Osteocyte (in vitro differentiated cells): Measurements from ENCODE around the gene MYOZ2. TPM values are rescaled to one million over a fixed set of nuclear protein-coding genes. Genes with fewer than 3 reads are reported as not detected.

Experiments used
- DNase-seq: peaks from one replicate; pipeline ENCODE4 v3.0.0; 2021; ENCODE audit warnings: mixed read lengths; ENCODE audit not compliant: unreplicated experiment; ENCODE audit errors: extremely low spot score
- H3K27ac Mint-ChIP-seq: one replicate; pipeline ENCODE4 v1.8.0; 2021; ENCODE audit warnings: mild to moderate bottlenecking, mixed read lengths; ENCODE audit not compliant: unreplicated experiment
- H3K27me3 Mint-ChIP-seq: one replicate; pipeline ENCODE4 v1.8.0; 2021; ENCODE audit warnings: mixed read lengths; ENCODE audit not compliant: unreplicated experiment
- H3K36me3 Mint-ChIP-seq: one replicate; pipeline ENCODE4 v1.8.0; 2021; ENCODE audit warnings: mixed read lengths; ENCODE audit not compliant: unreplicated experiment
- H3K4me1 Mint-ChIP-seq: one replicate; pipeline ENCODE4 v1.8.0; 2021; ENCODE audit warnings: mixed read lengths; ENCODE audit not compliant: unreplicated experiment
- H3K4me3 Mint-ChIP-seq: one replicate; pipeline ENCODE4 v1.8.0; 2021; ENCODE audit warnings: mild to moderate bottlenecking, moderate library complexity, mixed read lengths; ENCODE audit not compliant: unreplicated experiment
- H3K9me3 Mint-ChIP-seq: one replicate; pipeline ENCODE4 v1.8.0; 2021; ENCODE audit warnings: mixed read lengths; ENCODE audit not compliant: unreplicated experiment
- total RNA-seq: library from RNA; stranded (reverse); gene quantifications from 2 replicates; pipeline ENCODE4 v1.2.1, GENCODE V29; 2021
- TF ChIP-seq, protein P1 (sequence below): fragments of 200-600 bp; sonication (generic); IDR thresholded peaks from 2 replicates; pipeline ENCODE4 v1.5.0; 2021; ENCODE audit warnings: antibody characterized with exemption, mild to moderate bottlenecking, moderate library complexity

Gene MYOZ2
- total RNA-seq, 1 donor from 2014 or later, result not detected

DNA sequence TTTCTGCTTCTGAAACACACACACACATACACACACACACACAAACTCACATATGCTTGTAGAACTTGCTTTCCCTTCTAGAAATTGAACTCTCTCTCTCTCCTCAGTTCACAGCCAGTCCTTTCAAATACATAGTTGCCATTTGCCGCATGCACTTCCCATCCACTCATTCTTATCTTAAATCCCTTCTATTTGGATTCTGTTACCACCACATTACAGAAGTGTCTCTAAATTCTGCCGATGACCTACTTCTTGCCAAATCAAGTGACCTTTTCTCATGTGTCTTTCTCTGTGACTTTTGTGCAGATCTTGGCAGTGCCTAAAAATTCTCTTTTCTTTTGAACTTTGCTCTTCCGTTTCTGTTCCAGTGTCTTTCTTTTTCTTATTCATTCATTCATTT, 7.5 kb upstream of the MYOZ2 start:
- Mint-ChIP-seq H3K36me3 (no peaks in the 10 kb centered on the region), H3K27me3 (no peaks in the 10 kb centered on the region), H3K27ac (no peak overlapping the region), H3K4me3 (no peak overlapping the region), H3K4me1 (peaks cover 13% of the 10 kb centered on the region), H3K9me3 (no peaks in the 10 kb centered on the region)
- TF ChIP-seq, protein P1, sequence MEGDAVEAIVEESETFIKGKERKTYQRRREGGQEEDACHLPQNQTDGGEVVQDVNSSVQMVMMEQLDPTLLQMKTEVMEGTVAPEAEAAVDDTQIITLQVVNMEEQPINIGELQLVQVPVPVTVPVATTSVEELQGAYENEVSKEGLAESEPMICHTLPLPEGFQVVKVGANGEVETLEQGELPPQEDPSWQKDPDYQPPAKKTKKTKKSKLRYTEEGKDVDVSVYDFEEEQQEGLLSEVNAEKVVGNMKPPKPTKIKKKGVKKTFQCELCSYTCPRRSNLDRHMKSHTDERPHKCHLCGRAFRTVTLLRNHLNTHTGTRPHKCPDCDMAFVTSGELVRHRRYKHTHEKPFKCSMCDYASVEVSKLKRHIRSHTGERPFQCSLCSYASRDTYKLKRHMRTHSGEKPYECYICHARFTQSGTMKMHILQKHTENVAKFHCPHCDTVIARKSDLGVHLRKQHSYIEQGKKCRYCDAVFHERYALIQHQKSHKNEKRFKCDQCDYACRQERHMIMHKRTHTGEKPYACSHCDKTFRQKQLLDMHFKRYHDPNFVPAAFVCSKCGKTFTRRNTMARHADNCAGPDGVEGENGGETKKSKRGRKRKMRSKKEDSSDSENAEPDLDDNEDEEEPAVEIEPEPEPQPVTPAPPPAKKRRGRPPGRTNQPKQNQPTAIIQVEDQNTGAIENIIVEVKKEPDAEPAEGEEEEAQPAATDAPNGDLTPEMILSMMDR, result no peak
- no peak for DNase-seq

DNA sequence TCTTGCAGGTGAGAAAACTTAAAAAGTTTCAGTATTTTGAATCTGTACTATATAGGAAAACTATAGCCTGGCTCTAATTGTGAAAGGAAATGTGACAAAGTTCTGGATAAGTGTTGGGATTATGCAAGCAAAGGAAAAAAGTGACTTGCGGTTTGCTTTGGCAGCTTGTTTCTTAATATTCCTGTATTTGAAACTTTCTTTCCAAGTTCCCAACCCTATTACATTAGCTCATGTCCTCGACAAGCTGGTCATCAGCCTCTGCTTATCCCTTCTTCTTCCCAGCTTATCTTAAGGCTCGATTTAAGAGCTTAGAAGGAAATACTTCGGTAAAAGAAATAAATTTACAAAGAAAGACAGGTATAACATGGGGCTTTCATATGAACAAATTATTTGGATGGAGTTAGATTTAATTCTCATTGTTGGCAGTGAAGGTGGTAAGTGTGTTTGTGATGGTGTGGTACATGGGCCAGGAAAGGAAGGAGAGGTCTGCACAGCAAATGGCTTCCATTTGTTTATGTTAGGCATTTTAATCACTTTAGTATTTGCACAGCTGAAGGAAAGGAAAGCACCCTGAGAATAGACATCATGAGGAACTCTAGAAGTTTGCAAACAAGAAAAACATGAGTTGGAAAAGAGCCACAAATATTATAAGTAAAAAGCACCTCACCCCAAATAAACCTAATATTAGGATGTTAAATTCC, 5.1 kb upstream of the MYOZ2 start:
- TF ChIP-seq, protein P1, result no peak
- Mint-ChIP-seq H3K27ac (peak overlapping the region; percentile 3), H3K9me3 (no peaks in the 10 kb centered on the region), H3K4me3 (no peak overlapping the region), H3K27me3 (no peaks in the 10 kb centered on the region), H3K36me3 (no peaks in the 10 kb centered on the region), H3K4me1 (peaks cover 13% of the 10 kb centered on the region)
- DNase-seq, result no peak

DNA sequence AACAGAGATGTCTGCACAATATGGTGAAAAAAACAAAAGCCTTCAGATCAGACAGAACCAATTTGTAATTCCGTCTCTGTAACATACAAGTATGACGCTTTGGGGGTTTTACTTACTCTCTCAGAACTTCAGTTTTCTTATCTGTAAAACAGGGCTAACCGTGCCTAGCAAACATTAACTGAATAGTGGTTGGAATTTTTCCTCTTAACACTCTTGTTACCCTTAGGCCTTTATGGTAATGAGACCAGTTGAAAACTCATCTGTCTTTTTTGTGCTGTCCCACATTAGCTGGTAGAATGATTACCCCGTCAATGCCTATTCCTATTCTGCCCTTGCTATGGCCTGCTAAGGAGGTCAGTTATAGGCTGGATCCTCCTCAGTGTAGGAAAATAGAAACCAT, 4.5 kb upstream of the MYOZ2 start:
- no peak overlapping the region for H3K4me3 Mint-ChIP-seq
- no peak for DNase-seq
- H3K27me3 Mint-ChIP-seq, result no peaks in the 10 kb centered on the region
- no peak overlapping the region for H3K27ac Mint-ChIP-seq
- H3K36me3 Mint-ChIP-seq, result no peaks in the 10 kb centered on the region
- peaks cover 13% of the 10 kb centered on the region for H3K4me1 Mint-ChIP-seq
- TF ChIP-seq, protein P1, result no peak
- no peaks in the 10 kb centered on the region for H3K9me3 Mint-ChIP-seq

DNA sequence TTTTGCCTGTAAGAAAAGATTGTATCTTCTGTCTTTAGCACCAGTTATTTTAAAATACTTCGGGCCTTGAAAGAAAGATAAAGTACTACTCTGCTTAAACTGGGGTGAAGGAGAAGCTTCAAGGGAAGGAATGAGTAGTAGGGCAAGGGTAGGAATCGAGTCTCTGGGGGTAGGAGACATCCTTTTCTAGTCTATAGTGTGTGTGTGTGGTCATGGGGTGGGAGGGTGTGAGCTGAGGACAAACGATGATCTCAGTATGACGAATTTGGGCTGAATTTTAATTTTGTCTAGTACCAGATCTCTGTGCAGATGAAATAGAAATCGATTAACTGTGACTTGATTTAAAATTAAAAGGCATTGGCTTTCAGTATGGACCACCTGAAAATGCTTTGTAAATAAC, 3.3 kb upstream of the MYOZ2 start:
- no peak for DNase-seq
- Mint-ChIP-seq H3K36me3 (no peaks in the 10 kb centered on the region), H3K27ac (no peak overlapping the region), H3K9me3 (no peaks in the 10 kb centered on the region), H3K27me3 (no peaks in the 10 kb centered on the region), H3K4me3 (no peak overlapping the region), H3K4me1 (peaks cover 13% of the 10 kb centered on the region)
- TF ChIP-seq, protein P1, result no peak

DNA sequence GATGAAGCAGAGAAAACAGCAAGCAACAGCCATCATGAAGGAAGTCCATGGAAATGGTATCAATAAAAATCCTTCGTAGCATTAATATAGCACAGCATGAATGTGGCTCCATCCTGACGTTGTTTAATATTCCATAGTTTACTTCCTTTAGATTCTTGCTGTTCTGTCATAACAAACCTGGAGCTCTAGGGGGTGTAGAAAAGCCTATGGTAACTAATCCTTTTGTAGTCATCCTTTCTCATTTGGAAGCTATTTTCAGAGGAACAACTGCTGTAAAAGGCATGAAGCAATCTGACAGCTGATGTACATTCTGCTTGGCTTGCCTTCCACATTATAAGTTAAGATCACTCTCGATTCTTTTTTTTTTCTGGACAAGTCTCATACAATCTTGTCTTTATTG, 914 bp downstream of the MYOZ2 start:
- Mint-ChIP-seq H3K27ac (no peak overlapping the region), H3K4me1 (peaks cover 20% of the 10 kb centered on the region), H3K36me3 (no peaks in the 10 kb centered on the region), H3K27me3 (no peaks in the 10 kb centered on the region), H3K4me3 (no peak overlapping the region), H3K9me3 (no peaks in the 10 kb centered on the region)
- DNase-seq, result no peak
- TF ChIP-seq, protein P1, result no peak
